HL-60/S4 treated with retinoic acid at 250 ng/mL for 4 days and 3 days (cell line): ENCODE data around the gene SIT1.

ENCODE experiments used
- in situ Hi-C: fragments of 300-500 bp; cut with MboI; formaldehyde crosslinking; loops from 2 replicates; pipeline ENCODE4 v1.7.0; 2022; ENCODE audit warnings: low sequenced_read_pairs

Gene SIT1, protein sequence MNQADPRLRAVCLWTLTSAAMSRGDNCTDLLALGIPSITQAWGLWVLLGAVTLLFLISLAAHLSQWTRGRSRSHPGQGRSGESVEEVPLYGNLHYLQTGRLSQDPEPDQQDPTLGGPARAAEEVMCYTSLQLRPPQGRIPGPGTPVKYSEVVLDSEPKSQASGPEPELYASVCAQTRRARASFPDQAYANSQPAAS

DNA sequence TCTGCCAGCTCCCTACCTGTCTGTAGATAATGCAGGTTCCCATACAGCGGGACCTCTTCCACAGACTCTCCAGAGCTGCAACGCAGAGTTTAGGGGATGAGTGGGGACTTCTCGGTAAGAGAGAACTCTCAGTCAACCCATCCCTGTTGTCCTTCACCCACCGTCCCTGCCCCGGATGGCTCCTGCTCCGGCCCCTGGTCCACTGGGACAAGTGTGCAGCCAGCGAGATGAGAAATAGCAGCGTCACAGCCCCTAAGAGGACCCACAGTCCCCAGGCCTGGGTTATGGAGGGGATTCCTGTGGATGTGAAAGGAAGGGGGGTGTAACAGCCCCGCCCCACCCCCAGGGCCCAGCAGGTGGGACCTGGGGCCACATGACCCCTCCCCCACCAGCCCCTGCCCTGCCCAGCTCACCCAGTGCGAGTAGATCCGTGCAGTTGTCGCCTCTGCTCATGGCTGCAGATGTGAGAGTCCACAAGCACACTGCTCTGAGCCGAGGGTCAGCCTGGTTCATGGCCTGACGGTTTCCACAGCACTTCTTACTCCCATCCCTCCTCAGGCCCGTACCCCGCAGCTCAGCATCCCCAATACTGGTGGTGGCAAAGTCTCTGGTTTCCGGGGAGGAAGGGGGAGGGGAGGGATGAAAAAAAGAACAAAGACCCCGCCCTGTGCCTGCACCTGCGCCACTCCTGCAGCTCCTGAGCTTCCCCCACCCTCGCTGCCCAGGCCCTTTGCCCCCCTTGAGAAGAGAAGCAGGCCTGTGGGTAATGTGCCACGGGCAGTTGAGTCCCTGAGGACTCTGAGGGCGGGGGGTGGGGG lies at the start of gene SIT1:
TSS of gene SIT1 (minus strand) at position 591 of the 818 bp plus-strand sequence. CDS start at position 513, 78 bp downstream.
- in situ Hi-C loops: no loop called here

DNA sequence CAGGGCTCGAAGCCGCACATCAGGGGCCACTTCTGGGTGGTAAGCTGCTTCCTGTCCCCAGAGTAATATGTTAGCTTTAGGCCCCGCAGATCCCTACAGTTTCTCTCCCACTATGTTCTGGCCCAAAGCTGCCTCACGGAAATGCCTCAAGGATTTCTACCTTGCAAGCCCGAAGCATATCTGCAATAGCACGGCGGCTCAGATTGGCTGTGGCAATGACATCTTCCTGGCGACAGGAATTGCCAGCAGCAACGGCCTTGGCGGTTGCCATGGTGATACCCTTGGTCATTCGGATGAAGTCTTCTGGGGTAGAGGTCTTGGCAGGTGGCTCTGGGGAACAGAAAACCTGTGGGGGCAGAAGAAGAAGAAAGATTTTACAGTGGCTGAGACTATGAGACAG lies 49.3 kb upstream of the SIT1 start:
- in situ Hi-C loops: loop anchor here (25.0 kb wide), 1 partner anchor 638 kb away; the partner anchor contains the start of gene VCP

DNA sequence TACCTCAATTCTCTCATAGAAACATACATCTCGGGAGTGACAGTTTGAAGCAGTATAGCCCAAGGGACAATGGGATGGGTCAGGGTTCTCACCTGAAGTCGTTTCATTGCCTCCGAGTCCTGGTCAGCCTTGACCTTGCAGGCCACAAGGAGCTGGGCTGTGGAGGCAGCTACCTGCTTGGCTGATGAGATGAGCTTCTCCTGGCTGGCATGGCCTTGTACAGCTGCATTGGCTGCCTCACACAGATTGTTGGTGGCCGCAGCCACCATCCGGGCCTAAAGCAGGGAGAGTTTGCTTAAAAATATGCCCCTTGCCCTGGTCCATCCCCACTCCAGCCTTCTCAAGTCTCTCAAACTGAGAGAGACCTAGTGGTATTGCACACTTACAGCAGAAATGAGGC lies 47.5 kb upstream of the SIT1 start:
- in situ Hi-C loops: no loop called here

DNA sequence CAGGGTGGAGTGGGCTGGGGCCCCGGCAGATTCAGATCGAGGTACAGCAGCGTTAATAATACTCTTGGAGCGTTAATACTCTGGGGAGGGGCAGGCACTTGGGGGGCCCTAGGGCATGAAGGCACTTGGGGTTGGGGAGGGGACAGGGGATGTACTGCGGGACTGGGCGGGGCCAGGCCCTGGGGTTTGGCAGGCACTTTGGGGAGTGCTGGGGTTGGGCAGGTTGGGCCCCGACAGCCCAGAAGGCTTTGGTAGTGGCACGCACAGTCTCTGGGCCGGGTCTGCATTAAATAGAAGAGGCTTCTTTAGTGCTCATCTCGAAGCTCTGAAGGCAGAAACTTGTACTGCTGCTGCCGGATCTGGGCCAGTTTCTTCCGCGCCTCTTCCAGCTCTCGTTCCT lies 46.8 kb upstream of the SIT1 start:
- in situ Hi-C loops: no loop called here

DNA sequence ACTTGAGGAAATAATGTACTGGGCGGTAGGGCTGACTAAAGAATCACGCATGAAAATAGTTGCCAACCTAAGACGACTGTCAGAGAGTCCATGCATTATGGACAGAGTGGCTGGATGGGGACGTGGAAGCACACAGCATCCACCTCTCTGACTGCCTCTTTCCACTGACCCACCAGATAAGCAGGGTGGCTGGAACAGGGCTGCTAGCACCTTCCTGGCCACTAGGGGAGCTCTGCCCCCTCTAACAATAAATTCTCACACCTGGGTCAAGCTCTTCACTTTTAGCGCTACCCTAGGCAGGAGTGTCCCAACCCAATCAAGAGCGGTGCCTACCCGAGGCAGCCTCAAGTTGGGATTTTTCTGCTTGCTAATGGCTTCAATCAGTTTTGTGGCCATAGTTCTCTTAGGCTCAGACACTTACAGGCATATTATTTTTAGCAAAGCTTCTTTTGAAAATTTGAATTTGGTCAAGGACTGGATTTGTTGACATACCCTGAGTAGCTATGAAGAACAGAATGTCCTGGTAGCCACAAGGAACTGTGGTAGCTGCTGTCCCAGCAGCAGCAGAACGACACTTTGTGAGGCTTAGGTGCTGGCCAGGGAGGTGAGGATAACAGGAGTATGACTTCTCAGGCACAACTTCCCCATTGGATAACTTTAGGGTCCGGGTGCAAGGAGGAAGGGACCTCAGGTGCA lies 45.9 kb upstream of the SIT1 start:
- in situ Hi-C loops: no loop called here

DNA sequence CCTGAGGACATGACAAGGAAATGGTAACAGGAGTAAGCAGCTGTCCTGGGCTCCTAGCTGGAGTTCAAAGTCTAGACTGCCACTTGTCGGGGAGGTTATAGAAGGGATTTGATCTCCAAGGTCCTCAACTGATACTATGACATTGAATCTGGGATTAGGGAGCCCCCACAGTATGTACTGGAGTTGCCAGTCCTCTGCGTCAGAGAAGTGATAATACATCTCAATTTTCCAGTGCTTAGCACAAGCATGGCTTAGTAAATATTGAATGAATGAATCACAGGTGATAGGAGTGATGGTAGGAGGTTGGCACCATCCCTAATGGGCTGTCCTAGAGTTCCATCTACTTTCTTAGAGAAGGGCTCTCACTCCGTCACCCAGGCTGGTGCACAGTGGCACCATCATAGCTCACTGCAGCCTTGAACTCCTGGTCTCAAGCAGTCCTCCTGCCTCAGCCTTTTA lies 45.2 kb upstream of the SIT1 start:
- in situ Hi-C loops: no loop called here

DNA sequence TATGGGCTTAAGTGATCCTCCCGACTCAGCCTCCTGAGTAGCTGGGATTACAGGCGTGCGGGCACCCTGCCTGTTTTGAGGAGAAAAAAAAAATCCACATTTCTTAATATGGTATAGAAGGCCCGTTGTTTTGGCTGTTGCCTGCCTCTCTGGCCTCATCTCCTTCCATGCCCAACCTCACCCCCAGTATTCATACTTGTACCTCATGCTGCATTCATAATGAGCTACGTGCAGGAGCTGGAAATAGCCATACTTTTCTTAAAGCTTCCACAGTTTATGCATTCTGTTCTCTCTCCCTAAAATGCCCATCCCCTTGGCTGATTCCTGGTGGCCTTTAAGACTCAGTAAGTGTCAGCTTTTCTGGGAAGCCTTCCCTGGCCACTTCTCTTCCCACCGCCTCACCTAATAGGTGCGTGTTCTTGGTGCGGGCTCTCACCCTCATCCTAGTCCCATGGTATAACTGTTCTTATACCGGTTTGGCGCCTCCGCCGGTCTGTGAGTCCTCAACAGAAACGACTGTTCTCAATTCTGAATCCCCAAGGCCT lies 41.1 kb upstream of the SIT1 start:
- in situ Hi-C loops: no loop called here

DNA sequence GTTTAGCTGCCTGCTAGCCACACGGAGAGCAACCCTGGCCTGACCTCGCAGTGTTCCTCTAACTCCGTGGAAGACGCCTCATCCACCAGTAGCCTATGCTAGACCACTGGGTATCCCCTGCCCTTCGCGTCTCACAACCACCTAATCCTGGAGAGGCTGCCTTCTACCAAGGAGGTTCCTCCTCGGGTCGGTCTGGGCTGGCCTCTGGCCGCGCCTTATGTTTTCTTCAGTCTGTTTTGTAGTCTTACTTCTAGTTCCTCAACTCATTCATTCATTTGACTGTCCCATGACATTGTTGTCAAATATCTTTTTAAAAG lies 40.6 kb upstream of the SIT1 start:
- in situ Hi-C loops: no loop called here

DNA sequence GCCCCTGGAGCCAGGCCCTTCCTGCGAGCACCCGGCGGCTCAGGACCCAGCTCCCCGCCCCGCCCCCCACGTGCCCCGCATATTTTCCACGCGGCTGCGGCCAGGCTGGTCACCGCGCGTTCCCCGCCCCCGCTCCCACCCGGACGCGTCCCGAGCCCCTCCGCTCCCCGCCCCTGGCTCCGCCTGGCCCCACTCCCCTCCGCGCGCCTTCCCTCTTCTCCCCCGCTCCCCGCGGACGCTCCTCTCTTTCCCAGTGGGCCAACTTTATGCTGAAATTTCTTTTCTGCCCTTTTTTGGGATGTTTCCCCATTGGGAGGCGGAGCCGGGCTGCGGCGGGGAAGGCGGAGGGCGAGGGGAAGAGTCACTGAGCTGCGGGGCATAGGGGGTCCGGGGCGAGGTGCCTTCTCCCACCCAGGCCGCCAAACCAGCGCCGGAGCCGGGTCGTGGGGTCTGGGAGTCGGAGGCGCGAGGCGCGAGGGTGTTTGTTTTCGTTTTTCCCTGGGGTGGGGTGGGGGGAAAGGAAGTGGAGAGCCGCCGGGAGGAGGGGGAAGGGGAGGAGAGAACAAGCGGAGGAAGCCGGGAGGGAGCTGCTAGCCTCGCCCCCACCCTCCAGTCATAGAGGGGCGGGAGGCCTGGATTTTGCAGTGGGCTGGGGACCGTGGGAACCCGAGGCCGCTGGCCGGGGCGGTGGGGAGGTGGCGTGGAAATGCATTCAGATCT lies 40.0 kb upstream of the SIT1 start:
- in situ Hi-C loops: no loop called here

DNA sequence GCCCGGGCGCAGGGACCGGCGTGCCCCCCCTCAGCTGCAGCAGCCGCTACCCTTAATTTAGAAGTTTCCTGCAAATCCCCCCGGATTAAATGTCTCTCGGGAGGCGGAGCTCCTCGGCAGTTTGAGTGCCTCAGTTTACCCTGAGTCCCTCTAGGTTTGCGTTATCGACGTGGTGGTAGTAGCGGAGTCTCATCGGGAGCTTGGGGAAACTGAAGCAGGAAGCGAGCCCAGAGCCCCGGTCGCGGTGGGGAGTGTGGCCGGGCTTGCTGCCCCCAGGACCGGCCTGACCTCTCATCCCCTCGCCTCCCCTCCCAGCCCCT lies 39.5 kb upstream of the SIT1 start:
- in situ Hi-C loops: no loop called here

DNA sequence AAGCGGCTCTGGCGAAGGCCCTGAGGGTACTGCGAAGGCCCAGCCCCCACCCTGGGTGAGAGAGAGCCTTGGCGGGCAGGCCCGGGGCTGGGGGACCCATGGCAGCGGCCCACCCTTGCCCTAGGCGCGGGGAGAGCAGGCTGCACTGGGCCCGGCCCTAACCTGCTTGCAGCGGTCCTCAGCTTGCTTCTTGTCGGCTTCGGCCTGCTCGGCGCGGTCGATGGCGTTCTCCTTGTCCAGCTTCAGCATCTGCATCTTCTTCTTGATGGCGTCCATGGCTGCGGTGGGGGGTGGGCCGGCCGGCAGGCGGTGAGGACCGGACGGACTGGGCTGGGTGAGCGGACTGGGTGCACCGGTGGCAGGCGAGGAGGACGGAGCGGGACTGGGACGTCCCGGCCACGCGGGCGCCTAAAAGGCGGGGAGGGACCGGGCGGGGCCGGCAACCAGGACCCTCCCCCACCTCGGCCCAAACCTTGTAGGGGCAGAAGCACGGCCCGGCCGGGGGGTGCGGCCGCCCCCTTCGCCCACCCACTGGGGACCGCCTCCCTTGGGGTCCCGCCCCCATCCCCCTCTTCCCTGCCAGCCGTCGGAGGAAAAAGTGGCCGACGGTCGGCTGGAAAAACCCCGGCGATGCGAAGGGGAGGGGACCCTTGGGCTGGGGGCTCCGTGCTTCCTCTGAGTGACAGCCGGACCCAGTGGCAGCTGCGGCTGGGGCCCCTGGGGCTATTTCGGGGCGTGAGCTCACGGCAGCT lies 39.0 kb upstream of the SIT1 start, which contains the start of gene TPM2:
TSS of gene TPM2 (minus strand) at position 384 of the 752 bp plus-strand sequence. CDS start at position 276, 108 bp downstream.
- in situ Hi-C loops: no loop called here

DNA sequence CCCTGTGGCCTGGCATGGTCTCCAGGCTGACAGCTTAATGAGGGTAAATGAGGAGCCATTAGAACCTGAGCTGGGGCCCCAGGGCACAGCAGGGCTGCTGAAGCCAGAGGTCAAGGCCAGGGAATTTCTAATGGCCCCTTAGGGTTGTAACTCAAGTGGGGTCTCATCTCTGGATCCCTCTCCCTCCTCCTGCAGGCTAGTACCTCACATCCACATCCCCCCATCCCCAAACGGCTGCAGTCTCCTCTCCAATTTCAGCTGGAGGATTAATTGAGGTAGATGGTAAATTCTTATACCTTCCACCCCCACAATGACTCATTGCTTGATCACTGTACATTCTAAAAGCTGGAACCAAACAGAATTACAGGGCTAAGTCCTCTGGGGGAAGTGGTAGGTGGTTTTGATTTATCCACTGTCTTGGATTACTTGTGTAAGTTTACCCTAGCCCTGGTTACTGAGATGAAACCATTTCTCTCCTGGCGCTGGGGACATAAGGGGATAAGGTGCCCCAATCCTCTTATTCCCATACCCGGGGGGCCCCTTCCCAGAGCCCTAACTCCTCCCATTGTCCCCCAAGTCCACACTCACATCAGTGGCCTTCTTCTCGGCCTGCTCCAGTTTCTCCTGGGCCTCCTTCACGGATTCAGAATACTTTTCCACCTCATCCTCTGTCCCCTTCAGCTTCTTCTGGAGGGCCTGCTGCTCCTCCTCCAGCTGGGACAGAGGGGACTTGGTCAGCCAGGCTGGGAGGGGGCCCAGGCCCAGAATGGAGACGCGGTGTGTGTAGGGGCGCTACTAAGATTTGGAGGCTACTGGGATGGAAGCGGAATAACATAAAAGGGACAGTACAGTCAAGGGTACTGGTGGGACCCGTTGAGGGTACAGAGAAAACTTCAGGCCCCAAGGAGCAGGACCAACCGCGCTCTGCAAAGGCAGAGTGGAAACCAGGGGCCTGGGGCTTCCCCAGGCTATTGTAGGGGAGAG lies 38.1 kb upstream of the SIT1 start:
- in situ Hi-C loops: no loop called here

DNA sequence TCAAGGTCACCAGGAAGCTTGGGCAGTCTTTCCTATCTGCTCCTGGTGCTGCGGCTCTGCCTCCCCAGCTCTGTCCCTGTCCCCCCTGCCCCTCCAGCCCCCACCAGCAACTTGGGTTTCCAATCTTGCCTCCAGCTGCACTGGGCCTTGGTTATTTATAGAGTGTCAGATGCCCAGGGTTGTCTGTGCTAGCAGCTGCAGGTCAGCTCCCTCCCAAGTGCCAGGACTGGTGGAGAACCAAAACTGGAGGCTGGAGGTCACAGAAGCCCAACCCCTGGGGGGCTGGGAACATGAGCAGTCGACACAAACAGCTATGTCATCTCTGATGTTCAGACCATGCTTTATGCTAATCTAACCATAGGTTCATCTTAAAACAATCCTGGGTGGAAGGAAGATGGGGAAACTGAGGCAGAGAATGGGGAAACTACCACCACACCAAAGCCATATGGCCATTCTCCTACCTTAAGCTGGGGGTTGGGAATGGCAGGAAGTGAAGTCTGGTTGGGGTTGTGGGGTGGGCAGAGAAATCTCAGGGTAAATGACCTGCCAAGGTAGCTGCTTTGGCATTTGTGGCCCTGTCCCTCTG lies 37.3 kb upstream of the SIT1 start:
- in situ Hi-C loops: no loop called here

DNA sequence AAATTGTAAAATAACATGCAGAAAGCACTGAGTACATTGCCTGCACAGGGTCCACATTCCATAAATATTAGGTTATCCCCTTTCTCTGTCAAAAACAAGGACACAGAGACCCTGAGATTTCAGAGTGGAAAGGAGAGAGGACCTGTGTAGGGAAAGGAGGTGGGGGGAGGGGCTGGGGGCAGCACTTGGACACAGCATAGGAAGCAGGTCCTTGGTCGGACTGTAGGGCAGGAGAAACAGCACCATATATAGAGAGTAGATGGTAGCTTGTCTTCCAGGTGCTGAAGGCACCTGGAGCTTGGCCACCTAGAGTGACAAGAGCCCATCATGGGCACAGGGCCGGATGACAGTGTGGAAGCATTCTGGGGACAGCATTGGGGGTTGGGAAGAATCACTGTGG lies 36.6 kb upstream of the SIT1 start:
- in situ Hi-C loops: no loop called here

DNA sequence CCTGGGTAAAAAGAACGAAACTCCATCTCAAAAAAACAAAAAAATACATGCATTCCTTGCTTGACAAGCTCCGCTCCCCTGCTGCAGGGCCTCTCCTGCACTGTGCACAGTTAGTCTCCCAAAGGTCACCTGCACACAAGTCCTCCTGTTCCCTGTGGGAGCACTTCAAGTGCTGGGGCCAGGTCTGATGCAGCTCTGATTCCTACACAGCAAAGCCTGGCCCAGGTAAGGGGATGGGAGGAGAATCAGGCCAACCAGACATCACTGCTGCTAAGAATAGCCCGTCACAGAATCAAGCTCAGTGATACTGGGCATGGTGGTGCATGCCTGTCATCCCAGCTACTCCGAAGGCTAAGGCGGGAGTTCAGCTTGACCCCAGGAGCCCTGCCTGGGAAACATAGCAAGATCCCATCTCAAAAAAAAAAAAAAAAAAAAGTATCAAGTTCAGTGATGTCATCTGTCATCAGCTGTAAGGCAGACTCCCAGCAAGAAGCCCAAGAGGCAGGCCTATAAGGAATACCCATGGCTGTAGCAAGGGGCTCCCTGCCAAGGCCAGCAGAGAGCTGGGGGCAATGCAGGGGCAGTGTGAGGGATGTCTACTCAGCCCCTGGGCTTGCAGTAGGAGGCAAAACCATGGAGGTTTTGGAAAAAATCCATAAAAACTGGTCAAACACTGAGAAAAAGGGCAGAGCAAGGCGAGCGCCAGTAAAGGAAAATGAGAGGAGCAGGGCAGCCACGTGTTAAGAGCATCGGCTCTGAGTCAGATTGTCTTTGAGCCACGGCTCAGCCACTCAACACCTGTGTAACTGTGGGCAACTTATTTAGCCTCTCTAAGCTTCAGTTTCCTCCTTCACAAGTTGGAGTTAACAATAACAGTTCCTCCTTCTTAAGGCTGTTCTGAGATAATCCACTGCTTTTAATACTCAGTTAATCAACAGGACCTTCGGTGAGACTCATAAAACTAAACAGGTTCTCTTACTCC lies 35.8 kb upstream of the SIT1 start:
- in situ Hi-C loops: no loop called here

DNA sequence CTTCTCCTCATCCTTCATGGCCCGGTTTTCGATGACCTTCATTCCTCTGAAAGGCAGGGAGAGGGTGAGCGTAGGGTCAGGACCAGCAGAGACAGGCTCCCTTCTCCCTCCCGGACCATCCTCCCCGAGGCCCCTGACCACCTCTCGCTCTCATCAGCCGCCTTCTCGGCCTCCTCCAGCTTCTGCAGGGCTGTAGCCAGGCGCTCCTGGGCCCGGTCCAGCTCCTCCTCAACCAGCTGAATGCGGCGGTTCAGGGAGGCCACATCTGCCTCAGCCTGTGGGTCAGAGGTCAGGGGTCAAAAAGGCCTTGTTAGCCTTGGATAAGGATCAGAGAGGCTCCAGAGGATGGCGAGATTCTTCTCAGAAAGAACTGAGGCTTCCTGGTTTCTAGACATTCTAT lies 34.8 kb upstream of the SIT1 start:
- in situ Hi-C loops: no loop called here

DNA sequence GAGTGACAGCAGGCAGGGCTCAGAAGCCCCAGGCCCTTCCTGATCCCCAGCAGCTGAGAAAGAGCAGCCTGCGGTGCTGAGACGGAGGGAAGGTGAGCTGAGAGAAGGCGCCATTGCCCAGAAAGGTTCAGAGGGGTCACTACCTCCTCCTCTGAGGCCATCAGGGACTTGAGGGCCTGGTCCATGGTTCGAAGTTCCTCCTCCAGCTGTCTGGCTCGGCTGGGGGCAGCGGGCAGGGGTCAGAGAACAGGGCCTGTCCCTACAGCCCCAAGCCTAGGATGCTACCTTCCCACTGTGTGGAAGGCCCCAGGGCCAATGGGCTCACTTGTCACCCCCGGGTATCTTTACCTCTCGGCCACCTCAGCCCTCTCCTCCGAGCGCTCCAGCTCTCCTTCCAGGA lies 34.2 kb upstream of the SIT1 start:
- in situ Hi-C loops: no loop called here

DNA sequence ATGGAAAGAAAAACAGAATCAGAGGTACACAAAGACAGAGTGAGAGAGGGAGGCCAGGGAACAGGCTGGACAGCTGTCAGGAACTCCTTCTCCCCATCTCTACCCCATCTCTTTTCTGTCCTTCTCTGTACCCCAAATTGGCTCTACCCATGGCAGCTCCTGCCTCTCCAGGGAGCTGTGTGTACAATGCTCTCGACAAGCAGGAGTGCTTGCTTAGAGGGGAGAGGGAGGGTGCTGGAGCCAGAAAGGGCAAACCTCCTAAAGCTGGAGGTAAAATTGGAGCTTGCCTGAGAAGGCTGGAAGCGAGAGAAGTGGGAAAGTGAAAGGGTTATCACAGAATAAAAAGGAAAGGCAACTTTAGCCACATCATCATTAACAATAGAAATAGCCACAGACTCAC lies 32.6 kb upstream of the SIT1 start:
- in situ Hi-C loops: no loop called here
